Activated naive CD4-positive, alpha-beta T cell treated with anti-CD3 and anti-CD28 coated beads for 36 hours (primary cell): ENCODE results near the gene PECR. TPM values are rescaled to one million over a fixed set of nuclear protein-coding genes. Genes with fewer than 3 reads are reported as not detected.
"Not testable (repeated sequence)": the region's sequence is repeated elsewhere in the genome, so short reads cannot be mapped to it uniquely, and the experiment has no call there.

Experiments
- CTCF ChIA-PET: fragments of 350-600 bp; sonication (Branson Sonifier 250); formaldehyde crosslinking; loops from one replicate; lab custom pipeline; 2021; ENCODE audit warnings: antibody characterized with exemption; lab: Charles Lee
- DNase-seq: peaks from one replicate; pipeline ENCODE4 v3.0.0-alpha.2; 2020
- H3K27ac Mint-ChIP-seq: one replicate; pipeline ENCODE4 v1.8.0; 2021; ENCODE audit warnings: mild to moderate bottlenecking, mixed read lengths
- H3K27me3 Mint-ChIP-seq: one replicate; pipeline ENCODE4 v1.8.0; 2021; ENCODE audit warnings: low read depth, mixed read lengths
- H3K36me3 Mint-ChIP-seq: one replicate; pipeline ENCODE4 v1.8.0; 2021; ENCODE audit warnings: low read depth, mixed read lengths
- H3K4me1 Mint-ChIP-seq: one replicate; pipeline ENCODE4 v1.8.0; 2021; ENCODE audit warnings: low read depth, mixed read lengths
- H3K4me3 Mint-ChIP-seq: one replicate; pipeline ENCODE4 v1.8.0; 2021; ENCODE audit warnings: mild to moderate bottlenecking, moderate library complexity, mixed read lengths
- H3K9me3 Mint-ChIP-seq: one replicate; pipeline ENCODE4 v1.8.0; 2021; ENCODE audit warnings: mixed read lengths
- intact Hi-C: fragments of 100-400 bp; cut with micrococcal nuclease; formaldehyde crosslinking; loops from one replicate; pipeline ENCODE4 v1.15.1; 2023
- total RNA-seq, 2 experiments: library from RNA; stranded (reverse); gene quantifications; one replicate each; pipeline ENCODE4 v1.2.3, GENCODE V29; 2021

The PECR gene
- total RNA-seq, 2 experiments from 2014 or later = 18.8 to 20.9 TPM

- intact Hi-C loops, H3K9me3 Mint-ChIP-seq, H3K36me3 Mint-ChIP-seq, H3K27ac Mint-ChIP-seq, H3K4me3 Mint-ChIP-seq, CTCF ChIA-PET, H3K27me3 Mint-ChIP-seq, DNase-seq: not testable (repeated sequence)
- H3K4me1 Mint-ChIP-seq = peaks cover 38% of the 10 kb centered on the region
Observed at GRCh38 chr2:216009215-216009614, 72.4 kb downstream of the PECR start.

DNA sequence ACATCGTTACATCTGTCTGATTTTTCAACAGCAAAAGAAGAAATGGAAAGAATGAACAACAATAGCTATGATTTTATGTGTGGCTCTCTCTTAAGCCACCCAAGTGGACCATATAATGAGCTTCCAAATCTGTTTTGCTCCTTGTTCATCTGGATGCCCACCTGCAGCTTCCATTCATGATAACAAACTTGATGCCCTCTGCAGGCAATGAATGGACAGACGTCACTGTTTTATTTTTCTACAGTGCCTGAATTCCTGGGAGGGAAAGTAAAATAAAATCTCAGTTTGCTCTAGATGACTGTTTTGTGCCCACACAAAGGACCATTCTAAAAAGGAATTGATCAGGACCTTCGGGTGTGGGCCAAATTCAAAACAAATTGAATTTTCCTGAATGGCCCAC is 73.2 kb downstream of the PECR start:
- no peaks in the 10 kb centered on the region for H3K36me3 Mint-ChIP-seq
- intact Hi-C loops = no loop called here
- CTCF ChIA-PET = interaction anchor here (0.7 to 1.1 kb wide), 4 partner anchors 13 to 26 kb away, joined by 3 read pairs; no protein-coding TSS in a partner anchor
- H3K9me3 Mint-ChIP-seq = no peaks in the 10 kb centered on the region
- no peaks in the 10 kb centered on the region for H3K27me3 Mint-ChIP-seq
- no peak overlapping the region for H3K27ac Mint-ChIP-seq
- H3K4me1 Mint-ChIP-seq = peaks cover 40% of the 10 kb centered on the region
- H3K4me3 Mint-ChIP-seq = no peak overlapping the region
- no peak for DNase-seq

DNA sequence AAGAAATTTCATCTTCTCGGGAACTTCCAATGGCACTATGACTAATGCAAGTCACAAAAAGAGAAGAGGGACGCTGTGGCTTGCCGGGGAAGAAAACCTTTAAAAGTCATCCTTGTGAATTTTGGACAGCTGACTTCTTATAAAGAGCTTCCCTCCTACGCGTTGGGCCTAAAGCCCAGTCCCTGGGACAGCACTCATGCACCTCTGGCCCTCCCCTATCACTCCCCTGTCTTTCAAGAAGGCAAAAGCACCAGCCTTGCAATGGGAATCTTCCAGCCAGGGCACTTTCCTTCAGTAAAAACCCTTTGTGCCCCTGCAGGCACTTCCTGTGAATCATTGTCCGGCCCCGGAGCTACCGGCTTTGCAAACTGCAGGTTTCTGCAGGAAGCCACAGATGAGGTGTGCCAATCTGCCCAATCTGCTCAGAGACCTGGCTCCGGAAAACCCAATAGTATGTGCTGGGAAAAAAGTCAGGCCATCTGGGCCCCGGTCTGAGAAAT is 75.4 kb downstream of the PECR start:
- CTCF ChIA-PET = interaction anchor here (0.6 to 2.7 kb wide), 8 partner anchors 10 to 77 kb away, joined by 3 to 13 read pairs (median 3); no protein-coding TSS in a partner anchor
- intact Hi-C loops = loop anchor here (1.0 kb wide), 1 partner anchor 10 kb away; no protein-coding TSS in a partner anchor
- Mint-ChIP-seq H3K4me1 (peaks cover 38% of the 10 kb centered on the region), H3K9me3 (no peaks in the 10 kb centered on the region), H3K27ac (peak overlapping the region; percentile 57), H3K27me3 (no peaks in the 10 kb centered on the region), H3K4me3 (peak overlapping the region; percentile 8), H3K36me3 (no peaks in the 10 kb centered on the region)
- peak; percentile 71 for DNase-seq

- peak; percentile 23 for DNase-seq
- Mint-ChIP-seq H3K27ac (peak overlapping the region; percentile 33), H3K27me3 (no peaks in the 10 kb centered on the region), H3K4me1 (peaks cover 38% of the 10 kb centered on the region), H3K4me3 (no peak overlapping the region), H3K9me3 (no peaks in the 10 kb centered on the region), H3K36me3 (no peaks in the 10 kb centered on the region)
- intact Hi-C loops = loop anchor here (2.0 kb wide), 1 partner anchor 34 kb away; no protein-coding TSS in a partner anchor
- CTCF ChIA-PET = interaction anchor here (0.8 to 2.7 kb wide), 5 partner anchors 8 to 628 kb away, joined by 3 to 13 read pairs (median 4); no protein-coding TSS in a partner anchor
Observed at GRCh38 chr2:216004697-216005283, 76.8 kb downstream of the PECR start.

GRCh38 chr2:216003876-216004696 is 77.5 kb downstream of the PECR start:
- CTCF ChIA-PET = no interaction called here
- no peaks in the 10 kb centered on the region for H3K9me3 Mint-ChIP-seq
- no peak for DNase-seq
- H3K4me3 Mint-ChIP-seq = no peak overlapping the region
- H3K27ac Mint-ChIP-seq = no peak overlapping the region
- peaks cover 36% of the 10 kb centered on the region for H3K4me1 Mint-ChIP-seq
- intact Hi-C loops = loop anchor here (2.0 kb wide), 1 partner anchor 33 kb away; no protein-coding TSS in a partner anchor
- no peaks in the 10 kb centered on the region for H3K27me3 Mint-ChIP-seq
- no peaks in the 10 kb centered on the region for H3K36me3 Mint-ChIP-seq

- Mint-ChIP-seq H3K27me3 (no peaks in the 10 kb centered on the region), H3K4me1 (peaks cover 37% of the 10 kb centered on the region), H3K27ac (no peak overlapping the region), H3K4me3 (no peak overlapping the region), H3K9me3 (no peaks in the 10 kb centered on the region), H3K36me3 (no peaks in the 10 kb centered on the region)
- CTCF ChIA-PET = no interaction called here
- intact Hi-C loops = no loop called here
- DNase-seq = no peak
Observed at GRCh38 chr2:216002693-216003092, 78.9 kb downstream of the PECR start.

- no peak overlapping the region for H3K27ac Mint-ChIP-seq
- no peaks in the 10 kb centered on the region for H3K9me3 Mint-ChIP-seq
- H3K4me3 Mint-ChIP-seq = no peak overlapping the region
- DNase-seq = no peak
- intact Hi-C loops = no loop called here
- CTCF ChIA-PET = no interaction called here
- peaks cover 40% of the 10 kb centered on the region for H3K4me1 Mint-ChIP-seq
- H3K36me3 Mint-ChIP-seq = no peaks in the 10 kb centered on the region
- no peaks in the 10 kb centered on the region for H3K27me3 Mint-ChIP-seq
Observed at GRCh38 chr2:216002101-216002678, 79.4 kb downstream of the PECR start.

GRCh38 chr2:216001216-216002100 is 80.2 kb downstream of the PECR start:
- Mint-ChIP-seq H3K27ac (no peak overlapping the region), H3K27me3 (no peaks in the 10 kb centered on the region), H3K4me1 (peaks cover 33% of the 10 kb centered on the region), H3K36me3 (no peaks in the 10 kb centered on the region), H3K4me3 (no peak overlapping the region), H3K9me3 (no peaks in the 10 kb centered on the region)
- DNase-seq = no peak
- intact Hi-C loops = no loop called here
- CTCF ChIA-PET = interaction anchor here (1.1 to 1.4 kb wide), 2 partner anchors 19 to 32 kb away, joined by 3 read pairs; no protein-coding TSS in a partner anchor

DNA sequence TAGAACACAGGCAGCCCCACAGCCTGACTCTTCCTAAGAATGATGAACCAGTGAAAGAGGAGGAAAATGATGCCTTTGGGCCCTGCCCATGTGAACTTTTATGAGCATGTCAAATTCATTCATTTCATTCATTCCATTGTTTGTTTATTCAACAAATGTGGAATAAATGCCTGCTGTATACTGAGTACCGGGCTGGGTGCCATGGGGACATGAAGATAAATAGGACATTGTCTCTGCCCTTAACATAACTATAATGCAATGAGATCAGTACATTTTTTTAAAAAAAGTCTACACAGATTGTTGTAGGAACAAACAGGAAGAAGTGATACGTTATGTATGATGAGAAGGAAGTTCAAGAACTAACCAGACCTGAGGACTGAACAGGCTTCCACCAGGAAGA is 83.0 kb downstream of the PECR start:
- H3K27ac Mint-ChIP-seq = no peak overlapping the region

DNA sequence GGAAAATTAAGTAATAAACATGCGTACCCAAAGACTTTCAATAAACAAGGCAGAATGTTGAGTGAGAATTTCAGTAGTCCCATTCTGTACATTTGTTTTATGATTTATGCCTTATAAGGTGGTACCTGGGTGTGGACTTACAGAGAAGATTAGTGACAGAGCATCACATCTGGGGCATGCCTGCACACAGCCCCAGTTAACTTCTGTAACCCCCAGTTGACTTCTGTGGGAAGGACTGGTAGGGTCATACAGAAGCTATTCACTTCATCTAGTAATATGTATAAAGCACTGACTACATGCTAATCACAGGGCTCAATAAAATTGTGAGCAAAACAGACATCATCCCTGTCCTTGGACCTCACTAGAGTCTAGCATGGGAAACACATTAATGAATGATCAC is 84.4 kb downstream of the PECR start:
- peaks cover 30% of the 10 kb centered on the region for H3K36me3 Mint-ChIP-seq
- no peaks in the 10 kb centered on the region for H3K27me3 Mint-ChIP-seq
- no peak for DNase-seq
- CTCF ChIA-PET = interaction anchor here (0.7 kb wide), 1 partner anchor 8 kb away, joined by 3 read pairs; no protein-coding TSS in a partner anchor
- no peak overlapping the region for H3K27ac Mint-ChIP-seq
- no peak overlapping the region for H3K4me3 Mint-ChIP-seq
- peaks cover 5% of the 10 kb centered on the region for H3K4me1 Mint-ChIP-seq
- intact Hi-C loops = no loop called here
- H3K9me3 Mint-ChIP-seq = no peaks in the 10 kb centered on the region

More for the DNA sequence above, 83.0 kb downstream of the PECR start:
- no peak for DNase-seq
- no peaks in the 10 kb centered on the region for H3K9me3 Mint-ChIP-seq
- H3K27me3 Mint-ChIP-seq = no peaks in the 10 kb centered on the region
- no peak overlapping the region for H3K4me3 Mint-ChIP-seq
- peaks cover 14% of the 10 kb centered on the region for H3K4me1 Mint-ChIP-seq
- CTCF ChIA-PET = interaction anchor here (1.0 to 1.1 kb wide), 2 partner anchors 20 to 23 kb away, joined by 3 to 4 read pairs; no protein-coding TSS in a partner anchor
- peaks cover 17% of the 10 kb centered on the region for H3K36me3 Mint-ChIP-seq
- intact Hi-C loops = no loop called here

DNA sequence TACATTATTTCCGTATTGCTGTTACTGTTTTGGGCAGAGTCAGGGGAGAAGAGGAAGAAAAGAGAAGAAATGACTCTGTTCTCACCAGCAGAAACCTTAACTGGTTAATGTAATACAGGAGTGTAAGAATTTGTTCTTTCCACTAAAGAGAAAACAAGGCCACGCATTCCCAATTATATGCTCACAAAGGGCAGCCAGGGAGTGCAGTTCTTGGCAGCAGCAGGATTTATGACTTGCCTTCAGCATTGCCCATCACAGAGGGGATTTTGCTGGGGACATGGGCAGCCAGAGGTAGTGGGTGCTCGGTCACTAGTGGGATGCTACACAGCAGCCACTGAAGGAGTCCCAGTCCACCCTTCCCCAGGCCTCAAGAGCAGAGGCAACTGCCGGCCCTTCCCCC is 86.7 kb downstream of the PECR start:
- H3K4me3 Mint-ChIP-seq = no peak overlapping the region
- intact Hi-C loops = no loop called here
- H3K36me3 Mint-ChIP-seq = peaks cover 53% of the 10 kb centered on the region
- CTCF ChIA-PET = no interaction called here
- no peaks in the 10 kb centered on the region for H3K27me3 Mint-ChIP-seq
- H3K9me3 Mint-ChIP-seq = peaks cover 17% of the 10 kb centered on the region
- no peak overlapping the region for H3K27ac Mint-ChIP-seq
- peaks cover 4% of the 10 kb centered on the region for H3K4me1 Mint-ChIP-seq
- DNase-seq = no peak
